GM19238 (cell line): ENCODE data around the gene KCTD15.

Source experiments
- DNase-seq: peaks from one replicate; pipeline ENCODE4 v3.0.0; 2011; ENCODE audit warnings: low spot score; ENCODE audit not compliant: insufficient read length

Gene KCTD15

DNA sequence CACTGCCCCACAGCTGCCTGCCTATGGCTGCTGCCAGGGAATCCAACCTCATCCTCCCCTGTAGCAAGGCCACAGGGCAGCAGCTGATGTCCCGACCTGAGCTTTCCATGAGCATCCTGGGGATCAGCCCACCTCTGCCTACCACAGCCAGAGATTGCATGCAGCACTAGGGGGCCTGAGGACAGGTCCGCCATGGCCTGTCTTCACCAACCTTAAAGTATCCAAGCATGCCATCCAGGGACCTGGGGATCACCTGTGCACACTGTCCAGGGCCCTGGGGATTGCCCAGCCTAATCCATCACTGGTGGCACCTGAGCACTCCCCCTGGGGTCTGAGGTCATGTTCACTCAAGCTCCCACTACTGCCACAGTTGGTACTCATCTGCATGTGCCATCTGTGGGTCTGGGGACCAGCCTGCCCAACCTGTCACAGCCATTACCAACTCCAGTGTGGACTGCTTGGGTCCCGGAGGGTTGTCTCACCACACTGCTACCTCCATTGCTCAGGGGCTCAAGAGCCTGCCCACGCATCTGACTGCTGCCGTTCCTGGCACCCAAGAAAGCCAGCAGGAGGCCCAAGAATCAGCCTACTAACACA lies 53.0 kb downstream of the KCTD15 start:
- no peak for DNase-seq

DNA sequence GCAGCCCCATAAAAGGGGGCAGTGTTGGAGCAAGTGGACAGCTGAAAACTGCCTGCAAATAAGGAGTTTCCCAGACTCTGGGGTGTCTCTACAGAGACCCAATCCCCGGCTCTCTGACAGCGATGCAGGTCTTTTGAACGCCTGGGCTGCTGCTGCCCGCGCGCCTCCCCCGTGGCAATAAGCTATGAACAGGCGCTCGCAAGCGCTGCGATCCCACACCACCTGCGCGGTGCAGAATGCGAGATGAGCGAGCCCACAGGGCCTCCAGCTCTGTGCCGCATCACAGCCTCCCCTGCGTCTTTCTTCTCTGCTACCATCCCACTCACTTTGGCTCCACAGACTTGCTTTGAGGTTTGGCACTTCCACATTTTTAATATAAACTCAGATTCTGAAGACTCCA lies 62.3 kb downstream of the KCTD15 start:
- DNase-seq, result no peak

DNA sequence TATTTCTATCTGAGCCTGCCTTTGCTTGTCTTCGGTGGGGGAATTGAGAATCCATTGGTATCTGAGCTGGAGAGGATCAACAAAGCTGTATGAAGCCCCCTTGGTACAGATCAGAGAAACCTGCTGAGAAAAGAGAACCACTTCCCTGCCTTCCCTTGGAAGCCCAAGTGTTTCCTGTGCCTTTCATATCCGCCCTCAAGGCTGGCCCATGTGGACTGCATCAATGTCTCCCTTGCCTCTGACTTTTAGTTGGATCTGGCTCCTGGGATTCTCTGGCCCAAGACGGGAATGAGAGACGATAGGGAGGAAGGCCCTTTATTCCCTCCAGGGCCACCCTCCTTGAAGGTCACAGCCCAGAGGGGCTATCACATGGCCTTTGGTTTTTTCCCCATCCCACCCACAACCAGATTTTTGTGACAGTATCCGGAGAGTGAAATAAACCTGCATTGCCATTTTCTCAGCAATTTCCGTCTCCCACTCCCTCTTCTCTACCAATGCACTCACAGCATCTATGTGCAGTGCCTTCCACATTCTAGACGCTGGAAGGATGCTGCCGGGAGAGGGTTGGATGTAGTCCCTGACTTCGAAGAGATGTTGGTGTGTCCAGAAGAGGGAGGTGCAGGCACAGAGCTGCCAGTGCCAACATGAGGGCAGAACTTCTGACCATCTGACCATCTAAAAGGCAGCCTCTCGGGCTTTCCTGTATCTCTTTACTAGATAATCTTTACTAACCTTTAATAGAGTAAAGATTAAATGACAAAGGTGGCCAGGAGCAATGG lies 63.8 kb downstream of the KCTD15 start:
- no peak for DNase-seq

DNA sequence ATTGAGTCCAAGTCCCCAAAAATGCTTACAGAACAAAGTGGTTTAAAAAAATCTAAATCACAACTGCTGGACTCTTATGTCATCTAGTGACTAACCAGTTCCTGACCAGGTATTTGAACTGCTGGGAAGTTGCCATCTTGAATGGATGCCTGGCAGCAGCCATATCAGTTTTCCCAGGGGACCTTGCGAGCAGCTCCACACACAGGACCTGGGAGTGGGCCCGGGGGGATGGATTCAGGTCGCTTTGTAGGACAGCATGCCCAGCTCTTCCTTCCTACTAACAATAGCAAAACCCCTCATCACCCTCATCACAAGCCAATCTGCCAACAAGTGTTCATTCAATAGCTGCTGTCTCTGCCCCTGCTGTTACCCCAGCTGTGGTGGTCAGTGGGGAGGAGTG lies 65.3 kb downstream of the KCTD15 start:
- DNase-seq, result no peak

DNA sequence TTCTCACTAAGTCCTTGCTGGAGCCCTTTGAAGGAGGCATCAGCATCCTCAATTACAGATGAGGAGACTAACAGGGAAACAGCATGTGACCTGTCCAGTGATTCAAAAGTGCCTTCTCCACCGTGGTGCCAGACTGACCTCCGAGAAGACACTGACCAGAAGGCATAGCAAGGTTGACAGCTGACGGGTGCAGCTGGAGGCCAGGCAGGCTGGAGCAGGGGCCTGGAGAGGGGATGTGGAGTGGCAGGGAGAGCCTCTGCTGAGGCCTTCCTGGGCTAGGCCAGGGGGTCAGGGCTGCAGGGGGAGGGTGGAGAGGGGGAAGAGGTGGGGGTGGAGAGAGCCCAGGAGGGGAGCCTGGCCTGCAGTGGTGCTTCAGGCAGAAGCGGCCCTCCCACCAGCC lies 66.3 kb downstream of the KCTD15 start:
- no peak for DNase-seq

DNA sequence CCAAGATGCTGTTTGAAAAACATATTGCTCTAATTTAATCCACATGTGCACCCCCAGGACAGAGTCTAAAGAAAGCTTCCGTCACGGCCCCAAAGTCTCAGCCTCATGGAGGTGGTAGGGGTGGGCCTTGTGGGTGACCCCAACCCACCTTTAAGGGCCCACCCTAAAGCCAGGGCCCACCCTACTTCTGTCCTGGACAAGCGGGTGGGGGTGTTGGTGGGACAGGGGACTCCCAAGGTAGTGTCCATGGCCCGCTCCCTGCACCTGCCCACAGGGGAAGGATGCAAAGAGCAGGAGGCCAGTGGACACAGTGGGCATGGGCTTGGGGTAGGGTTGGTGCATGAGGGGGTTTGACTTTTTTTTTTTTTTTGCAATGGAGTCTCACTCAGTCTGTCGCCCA lies 66.8 kb downstream of the KCTD15 start:
- DNase-seq, result no peak

DNA sequence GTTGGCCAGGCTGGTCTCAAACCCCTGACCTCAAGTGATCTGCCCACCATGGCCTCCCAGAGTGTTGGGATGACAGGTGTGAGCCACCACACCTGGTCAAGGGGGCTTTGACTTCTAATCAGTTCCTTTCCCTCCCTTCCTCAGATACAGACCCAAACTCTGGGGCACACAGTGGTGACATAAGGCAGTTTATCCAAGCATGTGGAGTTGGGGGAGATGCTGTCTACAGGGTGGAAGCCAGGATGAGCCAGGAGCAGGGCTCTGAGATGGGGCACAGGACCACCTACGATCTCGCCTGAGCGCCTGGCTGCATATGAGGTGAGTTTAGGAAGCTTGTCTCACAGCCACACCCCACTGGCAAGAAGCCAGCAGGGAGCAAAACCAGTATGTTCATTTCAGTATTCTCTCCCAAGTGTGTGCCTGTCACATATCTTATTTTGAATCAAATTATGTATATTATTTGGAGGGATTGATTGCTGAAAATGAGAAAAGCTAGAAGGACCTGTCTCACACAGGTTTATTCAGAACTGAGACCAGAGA lies 67.7 kb downstream of the KCTD15 start:
- DNase-seq, result no peak

DNA sequence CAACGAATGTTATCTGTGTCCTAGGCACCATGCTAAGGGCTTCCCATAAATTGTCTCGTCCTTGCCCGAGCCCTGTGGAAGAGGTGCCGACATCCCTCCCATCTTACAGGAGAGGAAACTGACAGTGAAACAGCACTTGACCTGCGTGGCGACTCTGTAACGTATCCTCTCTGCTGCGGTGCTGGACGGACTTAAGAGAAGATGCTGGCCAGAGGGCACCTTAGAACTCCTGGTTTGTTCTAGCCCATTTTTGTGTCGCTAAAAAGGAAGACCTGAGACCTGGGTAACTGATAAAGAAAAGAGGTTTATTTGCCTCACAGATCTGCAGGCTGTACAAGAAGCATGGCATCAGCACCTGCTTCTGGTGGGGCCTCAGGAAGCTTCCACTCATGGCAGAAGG lies 68.6 kb downstream of the KCTD15 start:
- DNase-seq, result no peak
